B cell (primary cell): ENCODE results near the gene VRTN. TPM values are rescaled to one million over a fixed set of nuclear protein-coding genes. Genes with fewer than 3 reads are reported as not detected.

Source experiments
- ATAC-seq: fragments of 200-7000 bp; cut with Tn5 transposase; one replicate; pipeline ENCODE4 v1.10.0; 2021; ENCODE audit warnings: low read depth, mild to moderate bottlenecking, moderate number of reproducible peaks, moderate library complexity
- CTCF ChIA-PET: fragments of 350-600 bp; sonication (Branson Sonifier 250); formaldehyde crosslinking; loops from one replicate; lab custom pipeline; 2021; ENCODE audit warnings: antibody characterized with exemption, inconsistent platforms; lab: Charles Lee
- POLR2A ChIA-PET: fragments of 350-600 bp; sonication (Branson Sonifier 250); formaldehyde crosslinking; loops from one replicate; lab custom pipeline; 2021; ENCODE audit warnings: antibody characterized with exemption; lab: Charles Lee
- DNase-seq: peaks from one replicate; pipeline ENCODE4 v3.0.0; 2013
- H2AFZ ChIP-seq: 2 replicates; pipeline ENCODE4 v1.6.1; 2012; ENCODE audit warnings: mild to moderate bottlenecking, low read depth, low read length; ENCODE audit not compliant: insufficient read depth, poor library complexity, severe bottlenecking
- H3K27ac ChIP-seq, 2 donors: 1 replicate in 1 of 2; 2 replicates in 1 of 2; pipeline ENCODE4 v1.5.1; 2012 to 2013; ENCODE audit warnings: low read length in 2 of 2, mild to moderate bottlenecking in 2 of 2, moderate library complexity in 1 of 2
- H3K27me3 ChIP-seq, 4 experiments: fragments of 200-600 bp in 1 of 4; sonication (generic) in 1 of 4; replicated peaks in 1 of 4; 1 replicate in 2 of 4; 2 replicates in 2 of 4; pipeline versions ENCODE4 v1.6.1 to v1.7.0; 2013 to 2016; ENCODE audit warnings: low read length in 3 of 4, mild to moderate bottlenecking in 2 of 4, mixed read lengths in 1 of 4, moderate library complexity in 1 of 4; ENCODE audit not compliant: insufficient read depth in 4 of 4, control insufficient read depth in 3 of 4; ENCODE audit errors: control extremely low read depth in 1 of 4
- H3K36me3 ChIP-seq, 2 experiments: replicated peaks in 1 of 2; 1 replicate in 1 of 2; 2 replicates in 1 of 2; pipeline versions ENCODE4 v1.6.1 to v1.7.1; 2013; ENCODE audit warnings: low read length in 1 of 2; ENCODE audit not compliant: insufficient read depth in 2 of 2, control insufficient read depth in 1 of 2; ENCODE audit errors: control extremely low read depth in 1 of 2, extremely low read depth in 1 of 2
- H3K4me1 ChIP-seq, 2 donors: fragments of 200-600 bp in 1 of 2; sonication (generic) in 1 of 2; 1 replicate in 1 of 2; 2 replicates in 1 of 2; pipeline versions ENCODE4 v1.5.1 to v1.6.1; 2013 to 2017; ENCODE audit warnings: low read length in 2 of 2; ENCODE audit not compliant: control insufficient read depth in 2 of 2, insufficient read depth in 2 of 2
- H3K4me2 ChIP-seq: replicated peaks from 2 replicates; pipeline ENCODE3; 2012; ENCODE audit warnings: mild to moderate bottlenecking, low read depth, low read length; ENCODE audit not compliant: poor library complexity, severe bottlenecking
- H3K4me3 ChIP-seq, 5 experiments: fragments of 200-600 bp in 1 of 5; sonication (generic) in 1 of 5; 1 replicate in 3 of 5; 2 replicates in 2 of 5; pipeline versions ENCODE4 v1.5.1 to v1.7.0; 2011 to 2016; ENCODE audit warnings: low read length in 4 of 5, mild to moderate bottlenecking in 4 of 5, low read depth in 2 of 5, control low read depth in 1 of 5, moderate library complexity in 1 of 5; ENCODE audit not compliant: insufficient read depth in 1 of 5; ENCODE audit errors: control extremely low read depth in 1 of 5, extremely low read depth in 1 of 5
- H3K79me2 ChIP-seq: fragments of 200-600 bp; sonication (generic); one replicate; pipeline ENCODE4 v1.6.0; 2016; ENCODE audit warnings: low read length; ENCODE audit not compliant: control insufficient read depth, insufficient read depth
- H3K9ac ChIP-seq: fragments of 200-600 bp; sonication (generic); 2 replicates; pipeline ENCODE4 v1.6.1; 2017; ENCODE audit warnings: mild to moderate bottlenecking, low read length, moderate library complexity
- H3K9me3 ChIP-seq, 3 donors: one replicate each; pipeline versions ENCODE4 v1.6.1 to v1.7.1; 2013; ENCODE audit warnings: low read length in 2 of 3; ENCODE audit not compliant: control insufficient read depth in 2 of 3, insufficient read depth in 1 of 3; ENCODE audit errors: control extremely low read depth in 1 of 3
- H4K20me1 ChIP-seq: 2 replicates; pipeline ENCODE4 v1.6.0; 2012; ENCODE audit warnings: mild to moderate bottlenecking, low read length; ENCODE audit not compliant: insufficient read depth, control insufficient read depth, poor library complexity, severe bottlenecking
- H3K27ac Mint-ChIP-seq: one replicate; pipeline ENCODE4 v1.8.0; 2021; ENCODE audit warnings: mixed read lengths
- H3K27me3 Mint-ChIP-seq: one replicate; pipeline ENCODE4 v1.8.0; 2021; ENCODE audit warnings: mixed read lengths
- H3K4me1 Mint-ChIP-seq: one replicate; pipeline ENCODE4 v1.8.0; 2021; ENCODE audit warnings: mixed read lengths
- H3K4me3 Mint-ChIP-seq: one replicate; pipeline ENCODE4 v1.8.0; 2021; ENCODE audit warnings: mixed read lengths
- H3K9me3 Mint-ChIP-seq: one replicate; pipeline ENCODE4 v1.8.0; 2022; ENCODE audit warnings: mixed read lengths; ENCODE audit not compliant: insufficient read depth
- CTCF ChIP-seq: fragments of 200-600 bp; IDR thresholded peaks from one replicate; pipeline ENCODE4 v1.8.0; 2022; ENCODE audit warnings: antibody characterized with exemption, mild to moderate bottlenecking
- EZH2 ChIP-seq: IDR thresholded peaks from 2 replicates; pipeline ENCODE4 v1.6.1; 2012; ENCODE audit warnings: borderline replicate concordance, low read depth, mild to moderate bottlenecking, moderate library complexity, low read length; ENCODE audit not compliant: insufficient read depth, poor library complexity, severe bottlenecking
- WGBS: methylation state at CpG from one replicate; pipeline ENCODE4 v1.1.5; 2013; ENCODE audit warnings: missing lambda C conversion rate; ENCODE audit not compliant: insufficient coverage; 5-methylcytosine and 5-hydroxymethylcytosine counted together
- intact Hi-C: fragments of 100-400 bp; cut with micrococcal nuclease; formaldehyde crosslinking; loops from one replicate; pipeline ENCODE4 v1.10.0; 2022
- polyA plus RNA-seq: library from polyadenylated mRNA; depleted of rRNA; stranded (reverse); fragments of >200 nt; gene quantifications from 2 replicates; pipeline ENCODE4 v1.2.3, GENCODE V29; 2012
- total RNA-seq, 2 donors: library from RNA; stranded (reverse); fragments of 120-200 nt in 1 of 2; gene quantifications; 1 replicate in 1 of 2; 2 replicates in 1 of 2; pipeline versions ENCODE4 v1.2.3 to v1.2.4, GENCODE V29; 2013 to 2022

Gene VRTN
- total and polyA plus RNA-seq, 2 donors (not counting 1 experiment from before 2014, with no cell fraction given): not detected

- H3K27ac ChIP-seq: peak within 1 kb of the TSS; percentile 69 to 81
- H3K27me3 ChIP-seq: no peaks in the 10 kb centered on the region
- intact Hi-C loops: loop anchor here (1.0 to 5.0 kb wide), 6 partner anchors 46 to 700 kb away; partner anchors contain the start of genes AREL1, EIF2B2, FCF1 and ISCA2
- Mint-ChIP-seq H3K4me1 (peaks cover 23% of the 10 kb centered on the region), H3K27me3 (no peaks in the 10 kb centered on the region), H3K4me3 (peak within 1 kb of the TSS; percentile 95), H3K9me3 (no peaks in the 10 kb centered on the region), H3K27ac (peak within 1 kb of the TSS; percentile 88)
- DNase-seq (peak; percentile 90), ATAC-seq (peak; percentile 98)
- H3K9me3 ChIP-seq: no peaks in the 10 kb centered on the region
- H3K36me3 ChIP-seq: peaks cover 2 to 14% of the 10 kb centered on the region in 2 experiments
- H3K9ac ChIP-seq: peak within 1 kb of the TSS; percentile 88
- peaks cover 11 to 14% of the 10 kb centered on the region in 2 donors for H3K4me1 ChIP-seq
- H2AFZ ChIP-seq: peak within 1 kb of the TSS; percentile 95
- POLR2A ChIA-PET: interaction anchor here (1.1 kb wide), 1 partner anchor 98 kb away, joined by 3 read pairs; no protein-coding TSS in a partner anchor
- H3K4me3 ChIP-seq: peak within 1 kb of the TSS; percentile 69 to 96 (median 86)
- CTCF ChIA-PET: interaction anchor here (0.6 to 2.1 kb wide), 5 partner anchors 9 to 98 kb away, joined by 3 to 10 read pairs (median 3); no protein-coding TSS in a partner anchor
- WGBS: 13% methylated on average over 48 of the region's 61 CpGs
- peaks cover 39% of the 10 kb centered on the region for H3K79me2 ChIP-seq
- H4K20me1 ChIP-seq: no peaks in the 10 kb centered on the region
- peak within 1 kb of the TSS; percentile 86 for H3K4me2 ChIP-seq
- TF ChIP-seq EZH2: no peak
- peak; percentile 59 for TF ChIP-seq CTCF
These were observed 45.4 kb upstream of the VRTN start, which contains the start of gene ABCD4 for GRCh38 chr14:74302634-74303569. Gene ABCD4 (minus strand): TSS chr14:74302934. CDS start chr14:74302912, 22 bp downstream.
